ENCODE data around the gene GATA3. TPM values are rescaled to one million over a fixed set of nuclear protein-coding genes. Genes with fewer than 3 reads are reported as not detected.

GATA3 gene
- total and polyA plus RNA-seq, 2 experiments from 2014 or later = 0.23 TPM; not detected in 1

GRCh38 chr10:8071666-8072065 is 17.2 kb downstream of the GATA3 start:
- Histone ChIP-seq H3K4me3 (no peak overlapping the region), H3K36me3 (ENCODE audit: insufficient read depth) (no peaks in the 10 kb centered on the region), H3K27me3 (ENCODE audit: insufficient read depth) (peaks cover 7% of the 10 kb centered on the region), H3K4me2 (no peak overlapping the region), H3K79me2 (replicated peaks; ENCODE audit: insufficient read depth) (no peaks in the 10 kb centered on the region), H3F3A (replicated peaks; ENCODE audit: low read depth) (no peaks in the 10 kb centered on the region), H3K9me2 (ENCODE audit: insufficient read depth) (0 out of 2 replicates have a peak, but pooled peaks cover 4% of the 10 kb centered on the region), H2AFZ (no peak overlapping the region), H3K27ac (ENCODE audit: low read depth) (no peak overlapping the region), H3K4me1 (ENCODE audit: insufficient read depth) (peaks cover 15% of the 10 kb centered on the region), H4K20me1 (replicated peaks; ENCODE audit: insufficient read depth) (no peaks in the 10 kb centered on the region)
- no peaks in the 10 kb centered on the region for H3K36me3 Mint-ChIP-seq (ENCODE audit: low read depth)
- peaks cover 2% of the 10 kb centered on the region for H3K27me3 Mint-ChIP-seq (ENCODE audit: insufficient read depth, low read depth, poor library complexity)
- H3K27ac Mint-ChIP-seq = no peak overlapping the region
- H3K4me3 Mint-ChIP-seq = no peak overlapping the region
- peaks cover 15% of the 10 kb centered on the region for H3K4me1 Mint-ChIP-seq
- TF ChIP-seq STAT1 (IDR thresholded peaks at IDR 0.05; ENCODE audit: unreplicated experiment) = no peak
- no peak for TF ChIP-seq CREB1 (CRISPR knock-in tag; IDR thresholded peaks at IDR 0.05; ENCODE audit: low read depth)
- TF ChIP-seq EZH2phosphoT487 (IDR thresholded peaks at IDR 0.05; ENCODE audit: unreplicated experiment) = no peak
- no peak for TF ChIP-seq ZNF331 (CRISPR knock-in tag; IDR thresholded peaks at IDR 0.05; ENCODE audit: low read depth)
- TF ChIP-seq, protein P1, sequence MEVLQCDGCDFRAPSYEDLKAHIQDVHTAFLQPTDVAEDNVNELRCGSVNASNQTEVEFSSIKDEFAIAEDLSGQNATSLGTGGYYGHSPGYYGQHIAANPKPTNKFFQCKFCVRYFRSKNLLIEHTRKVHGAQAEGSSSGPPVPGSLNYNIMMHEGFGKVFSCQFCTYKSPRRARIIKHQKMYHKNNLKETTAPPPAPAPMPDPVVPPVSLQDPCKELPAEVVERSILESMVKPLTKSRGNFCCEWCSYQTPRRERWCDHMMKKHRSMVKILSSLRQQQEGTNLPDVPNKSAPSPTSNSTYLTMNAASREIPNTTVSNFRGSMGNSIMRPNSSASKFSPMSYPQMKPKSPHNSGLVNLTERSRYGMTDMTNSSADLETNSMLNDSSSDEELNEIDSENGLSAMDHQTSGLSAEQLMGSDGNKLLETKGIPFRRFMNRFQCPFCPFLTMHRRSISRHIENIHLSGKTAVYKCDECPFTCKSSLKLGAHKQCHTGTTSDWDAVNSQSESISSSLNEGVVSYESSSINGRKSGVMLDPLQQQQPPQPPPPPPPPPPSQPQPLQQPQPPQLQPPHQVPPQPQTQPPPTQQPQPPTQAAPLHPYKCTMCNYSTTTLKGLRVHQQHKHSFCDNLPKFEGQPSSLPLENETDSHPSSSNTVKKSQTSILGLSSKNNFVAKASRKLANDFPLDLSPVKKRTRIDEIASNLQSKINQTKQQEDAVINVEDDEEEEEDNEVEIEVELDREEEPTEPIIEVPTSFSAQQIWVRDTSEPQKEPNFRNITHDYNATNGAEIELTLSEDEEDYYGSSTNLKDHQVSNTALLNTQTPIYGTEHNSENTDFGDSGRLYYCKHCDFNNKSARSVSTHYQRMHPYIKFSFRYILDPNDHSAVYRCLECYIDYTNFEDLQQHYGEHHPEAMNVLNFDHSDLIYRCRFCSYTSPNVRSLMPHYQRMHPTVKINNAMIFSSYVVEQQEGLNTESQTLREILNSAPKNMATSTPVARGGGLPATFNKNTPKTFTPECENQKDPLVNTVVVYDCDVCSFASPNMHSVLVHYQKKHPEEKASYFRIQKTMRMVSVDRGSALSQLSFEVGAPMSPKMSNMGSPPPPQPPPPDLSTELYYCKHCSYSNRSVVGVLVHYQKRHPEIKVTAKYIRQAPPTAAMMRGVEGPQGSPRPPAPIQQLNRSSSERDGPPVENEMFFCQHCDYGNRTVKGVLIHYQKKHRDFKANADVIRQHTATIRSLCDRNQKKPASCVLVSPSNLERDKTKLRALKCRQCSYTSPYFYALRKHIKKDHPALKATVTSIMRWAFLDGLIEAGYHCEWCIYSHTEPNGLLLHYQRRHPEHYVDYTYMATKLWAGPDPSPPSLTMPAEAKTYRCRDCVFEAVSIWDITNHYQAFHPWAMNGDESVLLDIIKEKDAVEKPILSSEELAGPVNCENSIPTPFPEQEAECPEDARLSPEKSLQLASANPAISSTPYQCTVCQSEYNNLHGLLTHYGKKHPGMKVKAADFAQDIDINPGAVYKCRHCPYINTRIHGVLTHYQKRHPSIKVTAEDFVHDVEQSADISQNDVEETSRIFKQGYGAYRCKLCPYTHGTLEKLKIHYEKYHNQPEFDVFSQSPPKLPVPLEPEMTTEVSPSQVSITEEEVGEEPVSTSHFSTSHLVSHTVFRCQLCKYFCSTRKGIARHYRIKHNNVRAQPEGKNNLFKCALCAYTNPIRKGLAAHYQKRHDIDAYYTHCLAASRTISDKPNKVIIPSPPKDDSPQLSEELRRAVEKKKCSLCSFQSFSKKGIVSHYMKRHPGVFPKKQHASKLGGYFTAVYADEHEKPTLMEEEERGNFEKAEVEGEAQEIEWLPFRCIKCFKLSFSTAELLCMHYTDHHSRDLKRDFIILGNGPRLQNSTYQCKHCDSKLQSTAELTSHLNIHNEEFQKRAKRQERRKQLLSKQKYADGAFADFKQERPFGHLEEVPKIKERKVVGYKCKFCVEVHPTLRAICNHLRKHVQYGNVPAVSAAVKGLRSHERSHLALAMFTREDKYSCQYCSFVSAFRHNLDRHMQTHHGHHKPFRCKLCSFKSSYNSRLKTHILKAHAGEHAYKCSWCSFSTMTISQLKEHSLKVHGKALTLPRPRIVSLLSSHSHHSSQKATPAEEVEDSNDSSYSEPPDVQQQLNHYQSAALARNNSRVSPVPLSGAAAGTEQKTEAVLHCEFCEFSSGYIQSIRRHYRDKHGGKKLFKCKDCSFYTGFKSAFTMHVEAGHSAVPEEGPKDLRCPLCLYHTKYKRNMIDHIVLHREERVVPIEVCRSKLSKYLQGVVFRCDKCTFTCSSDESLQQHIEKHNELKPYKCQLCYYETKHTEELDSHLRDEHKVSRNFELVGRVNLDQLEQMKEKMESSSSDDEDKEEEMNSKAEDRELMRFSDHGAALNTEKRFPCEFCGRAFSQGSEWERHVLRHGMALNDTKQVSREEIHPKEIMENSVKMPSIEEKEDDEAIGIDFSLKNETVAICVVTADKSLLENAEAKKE (CRISPR knock-in tag; IDR thresholded peaks at IDR 0.05) = no peak
- no peak for TF ChIP-seq ETS1 (IDR thresholded peaks at IDR 0.05)
- no peak for TF ChIP-seq ZNF114 (CRISPR knock-in tag; IDR thresholded peaks at IDR 0.05)
- TF ChIP-seq, protein P2, sequence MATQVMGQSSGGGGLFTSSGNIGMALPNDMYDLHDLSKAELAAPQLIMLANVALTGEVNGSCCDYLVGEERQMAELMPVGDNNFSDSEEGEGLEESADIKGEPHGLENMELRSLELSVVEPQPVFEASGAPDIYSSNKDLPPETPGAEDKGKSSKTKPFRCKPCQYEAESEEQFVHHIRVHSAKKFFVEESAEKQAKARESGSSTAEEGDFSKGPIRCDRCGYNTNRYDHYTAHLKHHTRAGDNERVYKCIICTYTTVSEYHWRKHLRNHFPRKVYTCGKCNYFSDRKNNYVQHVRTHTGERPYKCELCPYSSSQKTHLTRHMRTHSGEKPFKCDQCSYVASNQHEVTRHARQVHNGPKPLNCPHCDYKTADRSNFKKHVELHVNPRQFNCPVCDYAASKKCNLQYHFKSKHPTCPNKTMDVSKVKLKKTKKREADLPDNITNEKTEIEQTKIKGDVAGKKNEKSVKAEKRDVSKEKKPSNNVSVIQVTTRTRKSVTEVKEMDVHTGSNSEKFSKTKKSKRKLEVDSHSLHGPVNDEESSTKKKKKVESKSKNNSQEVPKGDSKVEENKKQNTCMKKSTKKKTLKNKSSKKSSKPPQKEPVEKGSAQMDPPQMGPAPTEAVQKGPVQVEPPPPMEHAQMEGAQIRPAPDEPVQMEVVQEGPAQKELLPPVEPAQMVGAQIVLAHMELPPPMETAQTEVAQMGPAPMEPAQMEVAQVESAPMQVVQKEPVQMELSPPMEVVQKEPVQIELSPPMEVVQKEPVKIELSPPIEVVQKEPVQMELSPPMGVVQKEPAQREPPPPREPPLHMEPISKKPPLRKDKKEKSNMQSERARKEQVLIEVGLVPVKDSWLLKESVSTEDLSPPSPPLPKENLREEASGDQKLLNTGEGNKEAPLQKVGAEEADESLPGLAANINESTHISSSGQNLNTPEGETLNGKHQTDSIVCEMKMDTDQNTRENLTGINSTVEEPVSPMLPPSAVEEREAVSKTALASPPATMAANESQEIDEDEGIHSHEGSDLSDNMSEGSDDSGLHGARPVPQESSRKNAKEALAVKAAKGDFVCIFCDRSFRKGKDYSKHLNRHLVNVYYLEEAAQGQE (IDR thresholded peaks at IDR 0.05; ENCODE audit: unreplicated experiment) = no peak
- TF ChIP-seq NANOG (IDR thresholded peaks at IDR 0.05; ENCODE audit: borderline replicate concordance) = no peak
- TF ChIP-seq CTCF (conservative IDR thresholded peaks at IDR 0.05; ENCODE audit: low read depth in 2 of 2) = no peak
- TF ChIP-seq POLR2AphosphoS5 (IDR thresholded peaks at IDR 0.05; ENCODE audit: low read depth) = no peak
- TF ChIP-seq EZH2 (IDR thresholded peaks at IDR 0.05; ENCODE audit: low read depth, unreplicated experiment) = no peak
- TF ChIP-seq JUNB (IDR thresholded peaks at IDR 0.05; ENCODE audit: unreplicated experiment) = no peak
- no peaks in the 10 kb centered on the region for H3K9me3 Mint-ChIP-seq
- DNase-seq (ENCODE audit: low spot score) (no peak), ATAC-seq (no peak)

Data from GM23338 (cell line).